Uterus (tissue), 2 donors: ENCODE measurements around the gene MST1R.

Experiments used
- CTCF ChIP-seq, 4 experiments: fragments of 200-600 bp in 2 of 4; fragments of 450-650 bp in 2 of 4; sonication (generic) in 2 of 4; IDR thresholded peaks; one replicate each; pipeline ENCODE4 v1.5.1; 2016 to 2019; ENCODE audit warnings: antibody characterized with exemption in 4 of 4, mild to moderate bottlenecking in 2 of 4, moderate library complexity in 1 of 4
- POLR2A ChIP-seq, 2 donors: fragments of 450-650 bp; IDR thresholded peaks; one replicate each; pipeline ENCODE4 v1.6.1; 2016; ENCODE audit warnings: antibody characterized with exemption in 2 of 2, mild to moderate bottlenecking in 1 of 2, moderate library complexity in 1 of 2

- TF ChIP-seq CTCF (IDR thresholded peaks at IDR 0.05) (no peak), POLR2A (IDR thresholded peaks at IDR 0.05) (no peak)
Observed at GRCh38 chr3:49841806-49842205, 61.9 kb downstream of the MST1R start.
